NCI-H2081 treated with DMSO at 0.1 percent for 48 hours (cell line): ENCODE measurements around the gene LIPC.

Experiments
- DNase-seq: peaks from one replicate; lab custom pipeline; 2025; lab: John Stamatoyannopoulos, UW

LIPC gene

GRCh38 chr15:58458076-58458475, 26.3 kb downstream of the LIPC start:
- DNase-seq = no peak

GRCh38 chr15:58459045-58459444, 27.3 kb downstream of the LIPC start:
- no peak for DNase-seq

- DNase-seq = no peak
Observed at GRCh38 chr15:58459560-58459959, 27.8 kb downstream of the LIPC start.

GRCh38 chr15:58460116-58460790, 28.5 kb downstream of the LIPC start:
- no peak for DNase-seq

GRCh38 chr15:58460872-58461271, 29.1 kb downstream of the LIPC start:
- no peak for DNase-seq

GRCh38 chr15:58462547-58462946, 30.8 kb downstream of the LIPC start:
- DNase-seq = no peak

- DNase-seq = no peak
Observed at GRCh38 chr15:58462973-58463663, 31.3 kb downstream of the LIPC start.

- DNase-seq = no peak
Observed at GRCh38 chr15:58463815-58464650, 32.2 kb downstream of the LIPC start.

- DNase-seq = no peak
Observed at GRCh38 chr15:58465070-58465469, 33.3 kb downstream of the LIPC start.

GRCh38 chr15:58465866-58466517, 34.2 kb downstream of the LIPC start:
- DNase-seq = no peak

- no peak for DNase-seq
Observed at GRCh38 chr15:58466566-58466965, 34.8 kb downstream of the LIPC start.

GRCh38 chr15:58467121-58467721, 35.4 kb downstream of the LIPC start:
- no peak for DNase-seq

GRCh38 chr15:58467722-58468423, 36.1 kb downstream of the LIPC start:
- DNase-seq = no peak

GRCh38 chr15:58469432-58470353, 37.9 kb downstream of the LIPC start:
- no peak for DNase-seq

GRCh38 chr15:58471348-58471747, 39.6 kb downstream of the LIPC start:
- DNase-seq = no peak

GRCh38 chr15:58472221-58472620, 40.4 kb downstream of the LIPC start:
- DNase-seq = no peak

GRCh38 chr15:58472821-58473581, 41.2 kb downstream of the LIPC start:
- DNase-seq = no peak

- DNase-seq = no peak
Observed at GRCh38 chr15:58473724-58474123, 41.9 kb downstream of the LIPC start.

- no peak for DNase-seq
Observed at GRCh38 chr15:58474741-58475323, 43.0 kb downstream of the LIPC start.
